ENCODE data around the gene DNAH10.

The DNAH10 gene

GRCh38 chr12:123761841-123762714, at the start of gene DNAH10:
Gene DNAH10, plus strand, starts transcription at chr12:123762301. Its CDS starts 36 bp downstream, at chr12:123762337.
- DNase-seq (ENCODE audit: low spot score) = peak; percentile 61

GRCh38 chr12:123712780-123713319, 49.3 kb upstream of the DNAH10 start:
- DNase-seq (ENCODE audit: low spot score) = no peak

GRCh38 chr12:123713398-123713797, 48.7 kb upstream of the DNAH10 start:
- DNase-seq (ENCODE audit: low spot score) = no peak

GRCh38 chr12:123713823-123714585, 48.1 kb upstream of the DNAH10 start:
- DNase-seq (ENCODE audit: low spot score) = no peak

- no peak for DNase-seq (ENCODE audit: low spot score)
Observed at GRCh38 chr12:123715195-123715594, 46.9 kb upstream of the DNAH10 start.

GRCh38 chr12:123717350-123717749, 44.8 kb upstream of the DNAH10 start:
- DNase-seq (ENCODE audit: low spot score) = no peak

GRCh38 chr12:123720141-123720814, 41.8 kb upstream of the DNAH10 start:
- no peak for DNase-seq (ENCODE audit: low spot score)

GRCh38 chr12:123721245-123721644, 40.9 kb upstream of the DNAH10 start:
- DNase-seq (ENCODE audit: low spot score) = no peak

GRCh38 chr12:123723011-123723410, 39.1 kb upstream of the DNAH10 start:
- no peak for DNase-seq (ENCODE audit: low spot score)

- DNase-seq (ENCODE audit: low spot score) = no peak
Observed at GRCh38 chr12:123723765-123724164, 38.3 kb upstream of the DNAH10 start.

- DNase-seq (ENCODE audit: low spot score) = no peak
Observed at GRCh38 chr12:123726244-123726643, 35.9 kb upstream of the DNAH10 start.

- no peak for DNase-seq (ENCODE audit: low spot score)
Observed at GRCh38 chr12:123726962-123727361, 35.1 kb upstream of the DNAH10 start.

- DNase-seq (ENCODE audit: low spot score) = no peak
Observed at GRCh38 chr12:123727878-123728277, 34.2 kb upstream of the DNAH10 start.

- DNase-seq (ENCODE audit: low spot score) = no peak
Observed at GRCh38 chr12:123731596-123731995, 30.5 kb upstream of the DNAH10 start.

- DNase-seq (ENCODE audit: low spot score) = no peak
Observed at GRCh38 chr12:123732251-123732650, 29.9 kb upstream of the DNAH10 start.

GRCh38 chr12:123733229-123733628, 28.9 kb upstream of the DNAH10 start:
- no peak for DNase-seq (ENCODE audit: low spot score)

- DNase-seq (ENCODE audit: low spot score) = no peak
Observed at GRCh38 chr12:123734268-123734667, 27.8 kb upstream of the DNAH10 start.

- no peak for DNase-seq (ENCODE audit: low spot score)
Observed at GRCh38 chr12:123741937-123742572, 20.0 kb upstream of the DNAH10 start.

- no peak for DNase-seq (ENCODE audit: low spot score)
Observed at GRCh38 chr12:123743002-123743401, 19.1 kb upstream of the DNAH10 start.

GRCh38 chr12:123744836-123745235, 17.3 kb upstream of the DNAH10 start:
- peak; percentile 73 for DNase-seq (ENCODE audit: low spot score)

- no peak for DNase-seq (ENCODE audit: low spot score)
Observed at GRCh38 chr12:123747309-123747708, 14.8 kb upstream of the DNAH10 start.

GRCh38 chr12:123748161-123748560, 13.9 kb upstream of the DNAH10 start:
- no peak for DNase-seq (ENCODE audit: low spot score)

Measured in D341Med (cell line).